ENCODE results near the gene SMAD3. TPM values are rescaled to one million over a fixed set of nuclear protein-coding genes. Genes with fewer than 3 reads are reported as not detected.

Gene SMAD3
- total and polyA plus RNA-seq, 4 donors: 4.0 to 12.2 (median 5.5) TPM

DNA sequence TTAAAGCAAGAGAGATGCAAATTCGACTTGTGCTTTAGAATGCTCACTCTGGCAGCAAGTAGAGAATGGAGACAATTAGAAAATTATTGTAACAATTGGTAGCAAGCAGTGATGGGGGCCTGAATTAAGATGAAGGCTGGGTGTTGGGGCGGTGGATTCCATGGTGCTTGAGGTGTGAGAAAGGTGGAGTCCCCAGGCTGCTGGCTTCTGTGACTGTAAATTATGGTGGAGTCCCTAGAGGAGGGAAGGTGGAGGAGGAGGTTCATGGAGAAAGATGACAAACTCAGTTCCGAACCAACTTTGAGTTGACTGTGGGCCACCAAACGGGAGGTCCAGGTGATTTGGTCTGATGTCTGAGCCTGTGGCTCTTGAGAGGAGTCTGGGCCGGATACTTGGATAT, 10.7 kb upstream of the SMAD3 start:
- peaks cover 10 to 62% (median 43%) of the 10 kb centered on the region in 4 donors for H3K4me1 ChIP-seq (ENCODE audit: control insufficient read depth in 4 of 4, insufficient read depth in 4 of 4, low read length in 3 of 4)
- no peak for TF ChIP-seq HNF4A (conservative IDR thresholded peaks at IDR 0.05)
- TF ChIP-seq RXRA (IDR thresholded peaks at IDR 0.05): no peak
- no peak for TF ChIP-seq CTCF (IDR thresholded peaks at IDR 0.05; ENCODE audit: low read depth, low read length, missing input control)
- TF ChIP-seq NR2F2 (IDR thresholded peaks at IDR 0.05): no peak
- TF ChIP-seq RAD21 (IDR thresholded peaks at IDR 0.05): no peak
- TF ChIP-seq FOXA1 (IDR thresholded peaks at IDR 0.05): no peak
- no peak for TF ChIP-seq TAF1 (conservative IDR thresholded peaks at IDR 0.05)
- TF ChIP-seq YY1 (IDR thresholded peaks at IDR 0.05): no peak
- TF ChIP-seq GABPA (IDR thresholded peaks at IDR 0.05 in 1 of 2, conservative IDR thresholded peaks at IDR 0.05 in 1 of 2): no peak
- TF ChIP-seq SP1 (IDR thresholded peaks at IDR 0.05): no peak
- no peak for TF ChIP-seq EGR1 (IDR thresholded peaks at IDR 0.05; ENCODE audit: low read depth in 2 of 2)
- TF ChIP-seq JUND (IDR thresholded peaks at IDR 0.05): no peak
- TF ChIP-seq FOXA2 (IDR thresholded peaks at IDR 0.05): no peak
- TF ChIP-seq, protein P1, sequence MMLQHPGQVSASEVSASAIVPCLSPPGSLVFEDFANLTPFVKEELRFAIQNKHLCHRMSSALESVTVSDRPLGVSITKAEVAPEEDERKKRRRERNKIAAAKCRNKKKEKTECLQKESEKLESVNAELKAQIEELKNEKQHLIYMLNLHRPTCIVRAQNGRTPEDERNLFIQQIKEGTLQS (IDR thresholded peaks at IDR 0.05): no peak
- no peak for TF ChIP-seq ZBTB33 (IDR thresholded peaks at IDR 0.05)
- TF ChIP-seq, protein P2, sequence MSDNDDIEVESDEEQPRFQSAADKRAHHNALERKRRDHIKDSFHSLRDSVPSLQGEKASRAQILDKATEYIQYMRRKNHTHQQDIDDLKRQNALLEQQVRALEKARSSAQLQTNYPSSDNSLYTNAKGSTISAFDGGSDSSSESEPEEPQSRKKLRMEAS (IDR thresholded peaks at IDR 0.05): no peak
- TF ChIP-seq, protein P3, sequence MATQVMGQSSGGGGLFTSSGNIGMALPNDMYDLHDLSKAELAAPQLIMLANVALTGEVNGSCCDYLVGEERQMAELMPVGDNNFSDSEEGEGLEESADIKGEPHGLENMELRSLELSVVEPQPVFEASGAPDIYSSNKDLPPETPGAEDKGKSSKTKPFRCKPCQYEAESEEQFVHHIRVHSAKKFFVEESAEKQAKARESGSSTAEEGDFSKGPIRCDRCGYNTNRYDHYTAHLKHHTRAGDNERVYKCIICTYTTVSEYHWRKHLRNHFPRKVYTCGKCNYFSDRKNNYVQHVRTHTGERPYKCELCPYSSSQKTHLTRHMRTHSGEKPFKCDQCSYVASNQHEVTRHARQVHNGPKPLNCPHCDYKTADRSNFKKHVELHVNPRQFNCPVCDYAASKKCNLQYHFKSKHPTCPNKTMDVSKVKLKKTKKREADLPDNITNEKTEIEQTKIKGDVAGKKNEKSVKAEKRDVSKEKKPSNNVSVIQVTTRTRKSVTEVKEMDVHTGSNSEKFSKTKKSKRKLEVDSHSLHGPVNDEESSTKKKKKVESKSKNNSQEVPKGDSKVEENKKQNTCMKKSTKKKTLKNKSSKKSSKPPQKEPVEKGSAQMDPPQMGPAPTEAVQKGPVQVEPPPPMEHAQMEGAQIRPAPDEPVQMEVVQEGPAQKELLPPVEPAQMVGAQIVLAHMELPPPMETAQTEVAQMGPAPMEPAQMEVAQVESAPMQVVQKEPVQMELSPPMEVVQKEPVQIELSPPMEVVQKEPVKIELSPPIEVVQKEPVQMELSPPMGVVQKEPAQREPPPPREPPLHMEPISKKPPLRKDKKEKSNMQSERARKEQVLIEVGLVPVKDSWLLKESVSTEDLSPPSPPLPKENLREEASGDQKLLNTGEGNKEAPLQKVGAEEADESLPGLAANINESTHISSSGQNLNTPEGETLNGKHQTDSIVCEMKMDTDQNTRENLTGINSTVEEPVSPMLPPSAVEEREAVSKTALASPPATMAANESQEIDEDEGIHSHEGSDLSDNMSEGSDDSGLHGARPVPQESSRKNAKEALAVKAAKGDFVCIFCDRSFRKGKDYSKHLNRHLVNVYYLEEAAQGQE (IDR thresholded peaks at IDR 0.05): no peak
- no peak for TF ChIP-seq HNF4G (IDR thresholded peaks at IDR 0.05)
- no peaks in the 10 kb centered on the region for H3K9me3 ChIP-seq (ENCODE audit: control insufficient read depth in 4 of 4, low read length in 3 of 4)
- H3K4me3 ChIP-seq (ENCODE audit: low read depth in 1 of 3, low read length in 3 of 3): no peak overlapping the region
- peaks cover 0 to 4% (median 0%) of the 10 kb centered on the region in 4 donors for H3K36me3 ChIP-seq (ENCODE audit: control insufficient read depth in 4 of 4, insufficient read depth in 3 of 4, low read depth in 1 of 4, low read length in 3 of 4)
- no peak for DNase-seq (ENCODE audit: low spot score)
- no peaks in the 10 kb centered on the region for H3K27me3 ChIP-seq (ENCODE audit: control insufficient read depth in 4 of 4, insufficient read depth in 4 of 4, low read length in 3 of 4)
- H3K9ac ChIP-seq (ENCODE audit: low read depth in 1 of 2, low read length in 2 of 2): no peak overlapping the region
- peak overlapping the region; percentile 13 to 47 for H3K27ac ChIP-seq (ENCODE audit: low read depth in 1 of 2, low read length in 2 of 2)
- WGBS: 91% methylated on average over 5 of the region's 5 CpGs

Data from liver (tissue), 9 donors.